CD4-positive, alpha-beta T cell treated with Interleukin-10 for 1 hour (primary cell): ENCODE measurements around the gene KIF1B.
"Not testable (repeated sequence)": the region's sequence is repeated elsewhere in the genome, so short reads cannot be mapped to it uniquely, and the experiment has no call there.

ENCODE experiments used
- DNase-seq: peaks from one replicate; pipeline ENCODE4 v3.0.0-alpha.2; 2020

The KIF1B gene

DNA sequence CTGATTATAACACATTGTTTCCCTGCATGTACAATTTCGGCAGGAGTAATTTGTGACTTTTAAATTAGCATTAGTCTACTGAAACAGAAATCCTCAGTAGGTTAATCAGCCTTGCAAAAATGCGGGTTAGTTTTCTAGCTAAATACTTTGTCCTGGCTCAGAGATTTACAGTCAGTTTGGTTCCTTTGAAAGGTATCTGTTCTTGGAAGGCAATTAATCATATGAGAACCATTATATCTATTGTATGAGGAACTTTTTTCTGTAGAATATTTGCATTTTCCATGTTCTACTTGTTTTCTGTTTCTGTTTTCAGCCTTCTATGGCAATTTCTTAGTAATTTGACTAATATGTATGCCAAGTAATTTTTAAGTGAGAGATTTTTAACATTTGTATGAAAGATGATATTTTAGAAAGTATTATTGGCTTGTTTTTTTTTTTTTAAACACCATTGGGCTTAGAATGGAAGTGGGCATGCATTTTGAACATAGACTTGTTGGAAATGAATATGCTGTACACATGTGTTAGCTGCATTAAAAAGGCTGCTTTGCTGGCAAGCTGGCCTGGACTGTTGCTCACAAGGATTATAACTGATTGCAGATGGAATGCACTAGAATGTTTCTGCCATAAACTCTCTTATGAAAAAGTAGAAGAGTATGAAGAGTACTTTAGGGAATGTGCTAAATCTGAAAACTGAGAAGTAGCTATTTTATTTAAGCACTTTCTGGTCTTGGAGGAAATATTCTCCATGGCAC is 26.2 kb downstream of the KIF1B start:
- DNase-seq = no peak

DNA sequence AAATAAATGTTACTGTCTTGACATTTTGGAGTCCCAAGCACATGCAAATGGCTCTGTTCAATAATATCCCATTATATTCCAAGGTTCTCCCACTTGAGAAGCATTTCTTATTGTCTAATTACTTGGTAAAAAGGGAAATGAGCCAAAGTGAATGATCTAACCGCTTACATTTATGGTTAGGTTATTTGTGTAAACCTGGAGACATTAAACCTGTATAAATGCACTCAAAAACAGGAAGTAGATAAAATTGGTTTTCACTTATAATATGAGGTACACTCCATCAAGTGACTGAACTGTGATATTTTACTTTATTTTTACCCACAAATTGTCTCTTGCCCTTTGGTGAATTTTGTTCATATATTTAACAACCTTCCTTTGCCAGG is 26.8 kb downstream of the KIF1B start:
- no peak for DNase-seq

DNA sequence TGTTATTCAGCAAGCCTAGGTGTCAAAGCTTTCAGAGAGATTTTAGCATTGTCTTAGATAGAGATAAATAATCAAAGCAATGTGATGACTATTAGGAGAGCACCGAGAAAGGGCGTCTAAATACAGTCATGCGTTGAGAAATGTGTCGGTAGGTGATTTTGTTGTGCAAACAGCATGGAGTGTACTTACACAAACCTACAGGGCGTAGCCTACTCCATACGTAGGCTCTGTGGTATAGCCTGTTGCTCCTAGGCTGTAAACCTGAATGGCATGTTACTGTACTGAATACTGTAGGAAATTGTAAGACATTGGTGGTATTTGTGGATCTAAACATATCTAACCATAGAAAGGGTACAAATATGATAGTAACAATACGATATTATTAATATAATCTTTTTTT is 31.8 kb downstream of the KIF1B start:
- DNase-seq = no peak

DNA sequence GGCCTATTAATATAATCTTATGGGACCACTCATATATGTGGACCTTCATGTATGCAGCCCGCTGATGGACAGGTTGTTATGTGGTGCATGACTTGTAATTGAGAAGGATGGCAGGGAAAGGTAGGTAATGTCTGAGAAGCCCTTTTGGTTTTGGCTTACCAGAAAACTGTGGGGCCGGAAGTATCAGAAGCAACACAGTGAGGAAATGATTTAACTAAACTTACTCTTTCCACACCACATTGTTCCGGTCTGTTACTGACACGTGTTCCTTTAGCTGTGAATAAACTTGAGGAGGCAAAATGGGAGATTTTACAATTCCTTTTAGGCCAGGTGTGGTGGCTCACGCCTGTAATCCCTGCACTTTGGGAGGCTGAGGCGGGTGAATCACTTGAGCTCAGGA is 32.4 kb downstream of the KIF1B start:
- peak; percentile 1 for DNase-seq

DNA sequence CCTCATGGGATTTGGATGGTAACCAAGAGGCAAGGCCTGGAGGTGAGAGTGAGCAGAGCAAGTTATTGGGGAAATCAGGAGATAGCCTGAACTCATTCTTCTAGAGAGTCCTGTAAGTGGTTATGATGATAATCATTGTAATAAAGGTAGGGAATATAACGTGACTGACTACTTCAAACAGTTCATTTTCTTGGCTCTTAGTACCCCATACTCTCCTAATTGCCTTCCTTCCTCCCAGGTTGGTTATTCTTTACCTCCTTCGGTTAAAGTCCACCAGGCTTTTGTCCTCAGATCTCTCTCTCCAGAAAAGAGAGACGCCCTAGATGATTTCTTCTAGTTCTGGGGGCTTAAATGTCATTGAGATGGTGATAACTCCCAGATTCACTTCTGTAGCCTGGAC is 35.3 kb downstream of the KIF1B start:
- DNase-seq = no peak

DNA sequence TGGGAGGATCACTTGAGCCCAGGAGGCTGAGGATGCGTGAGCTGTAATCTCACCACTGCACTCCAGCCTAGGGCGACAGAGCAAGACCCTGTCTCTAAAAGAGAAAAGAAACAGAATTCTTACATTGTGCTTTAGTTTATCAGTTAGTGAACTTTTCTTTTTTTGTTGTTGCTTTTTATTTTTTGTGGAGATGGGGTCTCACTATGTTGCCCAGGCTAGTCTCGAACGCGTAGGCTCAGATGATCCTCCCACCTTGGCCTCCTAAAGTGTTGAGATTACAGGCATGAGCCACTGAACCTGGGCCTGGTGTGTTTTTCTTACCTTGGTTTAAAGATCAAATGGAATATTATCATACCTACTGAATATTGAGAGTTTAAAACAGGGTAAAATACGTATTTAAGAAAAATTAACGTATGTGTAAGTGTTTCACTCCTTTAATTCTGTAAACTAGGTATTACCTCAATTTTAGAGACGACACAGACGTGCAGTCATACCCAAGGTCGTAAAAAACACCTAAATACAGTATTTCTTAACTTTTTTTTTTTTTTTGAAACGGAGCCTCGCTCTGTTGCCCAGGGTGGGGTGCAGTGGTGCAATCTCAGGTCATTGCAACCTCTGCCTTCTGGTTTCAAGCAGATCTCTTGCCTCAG is 39.6 kb downstream of the KIF1B start:
- DNase-seq = no peak

DNA sequence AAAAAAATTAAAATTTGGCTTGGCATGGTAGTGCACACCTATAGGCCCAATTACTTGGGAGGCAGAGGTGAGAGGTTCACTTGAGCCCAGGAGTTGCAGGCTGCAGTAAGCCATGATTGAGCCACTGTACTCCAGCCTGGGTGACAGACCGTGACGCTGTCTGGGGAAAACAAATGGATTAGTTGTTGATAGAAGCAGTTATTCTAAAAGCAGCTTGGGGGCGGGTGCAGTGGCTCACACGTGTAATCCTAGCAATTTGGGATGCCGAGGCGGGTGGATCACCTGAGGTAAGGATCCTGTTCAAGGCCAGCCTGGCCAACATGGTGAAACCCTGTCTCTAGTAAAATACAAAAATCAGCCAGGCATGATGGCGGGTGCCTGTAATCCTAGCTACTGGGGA is 40.3 kb downstream of the KIF1B start:
- DNase-seq = no peak

DNA sequence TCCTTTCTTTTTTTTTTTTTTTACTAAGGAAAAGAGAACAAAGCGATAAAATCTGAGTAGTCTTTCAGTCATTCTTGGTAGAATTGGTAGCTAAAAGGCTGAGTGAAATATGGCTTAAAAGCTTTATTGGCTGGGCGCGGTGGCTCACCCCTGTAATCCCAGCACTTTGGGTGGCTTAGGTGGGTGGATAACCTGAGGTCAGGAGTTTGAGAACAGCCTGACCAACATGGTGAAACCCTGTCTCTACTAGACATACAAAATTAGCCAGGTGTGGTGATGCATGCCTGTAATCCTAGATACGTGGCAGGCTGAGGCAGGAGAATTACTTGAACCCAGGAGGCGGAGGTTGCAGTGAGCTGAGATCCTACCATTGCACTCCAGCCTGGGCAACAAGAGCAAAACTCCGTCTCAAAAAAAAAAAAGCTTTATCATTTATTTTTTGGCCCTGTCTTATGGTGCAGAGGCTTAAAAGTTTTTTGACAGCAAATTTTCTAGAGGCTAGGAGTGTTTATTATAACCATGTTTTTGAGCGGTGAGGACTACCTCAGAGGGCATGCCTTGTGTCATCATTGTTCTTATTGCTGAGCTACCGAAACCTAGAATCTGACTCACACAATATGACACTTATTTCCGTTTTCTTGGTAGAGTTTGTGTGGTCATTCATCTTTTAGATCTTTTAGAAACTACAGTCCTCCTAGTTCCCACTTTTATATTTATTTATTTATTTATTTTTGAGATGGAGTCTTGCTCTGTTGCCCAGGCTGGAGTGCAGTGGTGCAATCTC is 41.1 kb downstream of the KIF1B start:
- DNase-seq = not testable (repeated sequence)

DNA sequence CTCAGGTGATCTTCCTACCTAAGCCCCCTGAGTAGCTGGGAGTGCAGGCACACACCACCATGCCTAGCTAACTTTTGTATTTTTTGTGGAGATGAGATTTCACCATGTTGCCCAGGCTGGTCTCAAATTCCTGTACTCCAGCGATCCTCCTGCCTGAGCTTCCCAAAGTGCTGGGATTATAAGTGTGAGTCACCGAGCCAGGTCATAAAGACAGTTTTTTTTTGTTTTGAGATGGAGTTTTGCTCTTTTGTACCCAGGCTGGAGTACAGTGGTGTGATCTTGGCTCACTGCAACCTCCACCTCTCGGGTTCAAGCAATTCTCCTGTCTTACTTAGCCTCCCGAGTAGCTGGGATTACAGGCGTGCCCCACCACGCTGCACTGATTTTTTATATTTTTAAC is 42.1 kb downstream of the KIF1B start:
- DNase-seq = no peak

DNA sequence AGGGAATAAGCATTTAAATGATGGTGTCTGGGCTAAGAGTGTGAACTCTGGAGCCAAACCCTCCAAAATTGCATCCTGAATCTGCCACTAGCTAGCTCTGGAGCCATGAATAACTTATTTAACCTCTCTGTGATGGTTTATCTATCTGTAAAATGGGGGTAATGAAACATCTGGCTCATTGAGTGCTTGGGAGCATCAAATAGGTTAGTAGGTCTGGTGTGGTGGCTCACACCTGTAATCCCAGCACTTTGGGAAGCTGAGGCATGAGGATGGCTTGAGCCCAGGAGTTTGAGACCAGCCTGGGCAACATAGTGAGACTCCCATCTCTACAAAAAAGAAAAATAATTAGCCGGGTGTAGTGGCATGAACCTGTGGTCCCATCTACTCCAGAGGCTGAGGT is 42.8 kb downstream of the KIF1B start:
- no peak for DNase-seq

DNA sequence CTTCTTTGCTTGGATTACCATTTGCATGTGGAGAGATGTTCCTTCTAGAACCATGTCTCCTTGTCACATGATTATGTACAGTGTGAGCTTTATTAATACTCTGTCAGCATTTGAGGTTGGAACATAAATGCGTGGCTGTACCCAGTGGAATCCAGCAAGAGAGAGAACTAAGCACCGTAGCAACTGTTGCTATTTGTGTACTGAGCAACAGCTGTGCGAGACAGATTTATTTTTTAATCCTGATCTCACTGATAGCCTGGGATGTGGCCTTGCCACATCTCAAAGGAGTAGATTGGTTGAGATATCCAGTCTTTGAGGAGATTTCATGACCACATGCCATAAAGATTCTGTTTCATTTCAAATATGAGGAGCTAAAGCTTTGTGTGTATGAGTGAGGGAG is 43.4 kb downstream of the KIF1B start:
- DNase-seq = no peak

DNA sequence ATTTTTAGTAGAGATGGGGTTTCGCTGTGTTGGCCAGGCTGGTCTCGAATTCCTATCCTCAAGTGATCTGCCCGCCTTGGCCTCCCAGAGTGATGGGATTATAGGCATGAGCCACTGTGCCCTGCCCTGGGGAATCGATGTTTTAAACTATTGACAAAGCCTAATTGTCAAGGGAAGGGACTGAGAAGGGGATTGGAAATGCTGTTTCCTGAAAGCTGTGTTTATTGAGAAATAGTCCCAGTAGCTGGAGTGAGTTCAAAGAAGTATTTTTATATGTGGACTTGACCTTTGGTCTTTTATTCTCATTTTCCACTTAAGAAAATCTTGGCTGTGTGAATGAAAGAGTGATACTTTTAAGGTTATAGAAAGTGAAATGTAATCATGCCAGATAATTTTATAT is 47.5 kb downstream of the KIF1B start:
- DNase-seq = no peak

DNA sequence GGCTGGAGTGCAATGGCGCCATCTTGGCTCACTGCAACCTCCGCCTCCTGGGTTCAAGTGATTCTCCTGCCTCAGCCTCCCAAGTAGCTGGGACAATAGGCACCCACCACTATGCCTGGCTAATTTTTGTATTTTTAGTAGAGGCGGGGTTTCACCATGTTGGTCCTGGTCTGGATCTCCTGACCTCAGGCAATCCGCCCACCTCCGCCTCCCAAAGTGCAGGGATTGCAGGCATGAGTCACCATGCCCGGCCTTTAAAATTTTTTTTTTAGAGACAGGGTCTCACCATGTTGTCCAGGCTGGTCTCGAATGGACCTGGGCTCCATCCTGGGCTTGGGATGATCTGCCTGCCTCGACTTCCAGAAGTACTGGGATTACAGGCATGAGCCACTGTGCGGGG is 49.2 kb downstream of the KIF1B start:
- not testable (repeated sequence) for DNase-seq

DNA sequence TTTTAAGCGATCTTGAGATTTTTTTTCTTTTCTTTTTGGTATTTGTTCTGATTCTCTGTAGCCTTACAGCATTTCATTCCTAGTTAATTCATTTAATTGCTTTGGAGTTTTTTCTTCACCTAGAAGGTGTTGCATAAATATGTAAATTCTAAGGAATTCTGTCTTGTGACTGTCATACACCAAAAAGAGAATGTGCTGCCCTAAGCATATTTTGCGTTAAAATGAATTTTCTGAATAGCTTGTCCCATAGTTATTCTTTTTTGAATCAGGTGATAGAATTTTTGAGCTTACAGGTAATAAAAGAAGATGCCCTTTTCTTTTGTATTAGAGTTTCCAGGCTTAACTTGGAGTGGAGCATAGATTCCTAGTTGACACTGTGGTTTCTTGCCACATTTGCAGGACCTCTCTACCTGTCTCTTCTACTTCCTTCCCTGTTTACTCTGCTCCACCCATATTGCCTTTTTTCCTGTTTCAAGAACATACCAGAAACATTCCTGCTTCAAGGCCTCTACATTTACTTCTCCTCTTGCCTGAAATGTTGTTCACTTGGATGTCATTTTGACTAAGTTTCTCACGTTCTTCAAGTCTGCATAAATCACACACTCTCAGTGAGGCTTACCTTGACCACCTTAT is 53.2 kb downstream of the KIF1B start:
- no peak for DNase-seq

DNA sequence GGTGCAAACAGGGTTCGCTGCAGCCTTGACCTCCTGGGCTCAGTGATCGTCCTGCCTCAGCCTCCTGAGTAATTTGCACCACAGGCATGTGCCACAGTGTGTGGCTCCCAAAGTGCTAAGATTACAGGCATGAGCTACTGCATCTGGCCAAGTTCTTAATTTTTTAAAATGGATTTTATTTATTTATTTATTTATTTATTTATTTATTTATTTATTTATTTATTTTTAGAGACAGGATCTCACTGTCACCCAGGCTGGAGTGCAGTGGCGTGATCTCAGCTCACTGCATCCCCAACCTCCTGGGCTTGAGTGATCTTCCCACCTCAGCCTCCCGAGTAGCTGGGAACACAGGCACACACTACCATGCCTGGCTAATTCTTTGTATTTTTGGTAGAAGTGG is 54.7 kb downstream of the KIF1B start:
- DNase-seq = no peak

DNA sequence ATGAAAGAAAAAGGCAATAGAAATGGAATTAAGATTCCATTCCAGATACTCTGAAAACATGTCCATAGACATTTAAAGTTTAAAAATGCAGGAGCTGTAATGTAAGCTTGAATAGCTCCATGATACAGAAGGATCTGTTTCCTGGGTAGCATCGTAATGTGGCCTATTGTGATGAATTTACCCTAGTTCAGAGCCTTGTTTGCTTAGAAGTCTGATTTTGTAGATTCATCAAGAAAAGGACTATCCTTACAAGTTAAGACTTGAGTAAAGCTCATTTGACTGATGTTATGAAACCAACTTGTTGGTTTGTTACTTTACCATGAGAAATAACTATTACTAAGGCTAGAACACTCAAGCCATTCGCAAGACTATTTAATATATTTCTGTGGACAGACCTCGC is 55.5 kb downstream of the KIF1B start:
- DNase-seq = no peak

DNA sequence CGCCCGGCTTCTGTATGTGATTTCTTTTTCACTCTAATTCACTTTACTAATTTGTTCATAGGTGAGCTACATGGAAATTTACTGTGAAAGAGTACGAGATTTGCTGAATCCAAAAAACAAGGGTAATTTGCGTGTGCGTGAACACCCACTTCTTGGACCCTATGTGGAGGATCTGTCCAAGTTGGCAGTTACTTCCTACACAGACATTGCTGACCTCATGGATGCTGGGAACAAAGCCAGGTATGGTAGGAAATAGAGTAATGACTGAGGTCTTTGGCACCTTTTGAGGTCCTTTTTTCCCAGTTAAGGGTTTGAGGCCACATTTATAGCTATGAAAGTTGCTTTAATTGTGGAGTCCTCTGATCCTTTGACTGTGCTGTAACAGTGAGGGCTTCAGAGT is 56.9 kb downstream of the KIF1B start:
- no peak for DNase-seq

DNA sequence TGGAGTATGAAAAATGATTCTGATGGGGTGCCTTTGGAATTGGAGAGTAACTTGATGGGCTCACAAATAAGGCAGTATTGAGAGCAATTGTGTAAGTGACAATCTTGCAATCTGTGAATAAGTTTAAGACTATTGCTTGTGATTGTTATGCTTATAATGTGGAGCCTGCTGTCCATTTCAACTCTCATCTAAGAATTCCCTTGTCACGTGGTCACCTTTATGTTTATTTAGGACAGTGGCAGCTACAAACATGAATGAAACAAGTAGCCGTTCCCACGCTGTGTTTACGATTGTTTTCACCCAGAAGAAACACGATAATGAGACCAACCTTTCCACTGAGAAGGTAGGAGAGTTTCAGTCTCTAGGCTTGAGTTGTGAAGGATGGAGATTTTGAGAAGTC is 57.6 kb downstream of the KIF1B start:
- no peak for DNase-seq

DNA sequence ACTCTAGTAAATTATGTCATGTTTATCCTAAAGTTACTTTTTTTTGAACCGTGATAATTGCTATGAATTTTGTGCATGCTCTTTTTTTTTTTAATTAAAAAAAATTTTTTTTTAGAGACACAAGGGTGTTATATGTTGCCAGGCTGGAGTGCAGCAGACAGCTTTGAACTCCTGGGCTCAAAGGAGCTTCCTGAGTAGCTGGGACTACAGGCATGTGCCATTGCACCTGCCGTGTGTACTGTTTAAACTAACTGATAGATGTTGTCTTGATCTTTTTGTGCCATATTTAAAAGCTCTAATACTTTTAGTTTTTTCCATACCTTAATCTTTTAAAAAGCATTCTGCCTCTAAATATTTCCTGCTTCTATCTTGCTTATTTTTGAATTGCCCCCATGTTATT is 60.7 kb downstream of the KIF1B start:
- no peak for DNase-seq

DNA sequence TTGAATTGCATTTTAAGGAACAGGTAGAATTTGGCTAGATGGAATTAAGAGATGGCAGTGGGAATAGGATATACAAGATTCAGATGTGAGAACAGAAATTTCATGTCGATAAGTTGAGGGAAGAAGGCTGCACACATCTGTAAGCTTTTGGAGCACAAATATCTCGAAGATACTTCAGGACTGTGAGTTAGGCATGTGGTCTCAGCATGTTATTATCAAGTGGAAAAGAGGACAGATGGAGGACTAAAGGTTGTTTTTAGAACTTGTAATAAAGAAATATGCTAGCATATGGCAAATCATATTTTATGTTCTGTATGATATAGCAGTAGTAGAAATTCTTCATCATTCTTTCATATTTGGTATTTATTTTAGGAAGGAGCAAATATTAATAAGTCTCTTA is 61.5 kb downstream of the KIF1B start:
- no peak for DNase-seq

DNA sequence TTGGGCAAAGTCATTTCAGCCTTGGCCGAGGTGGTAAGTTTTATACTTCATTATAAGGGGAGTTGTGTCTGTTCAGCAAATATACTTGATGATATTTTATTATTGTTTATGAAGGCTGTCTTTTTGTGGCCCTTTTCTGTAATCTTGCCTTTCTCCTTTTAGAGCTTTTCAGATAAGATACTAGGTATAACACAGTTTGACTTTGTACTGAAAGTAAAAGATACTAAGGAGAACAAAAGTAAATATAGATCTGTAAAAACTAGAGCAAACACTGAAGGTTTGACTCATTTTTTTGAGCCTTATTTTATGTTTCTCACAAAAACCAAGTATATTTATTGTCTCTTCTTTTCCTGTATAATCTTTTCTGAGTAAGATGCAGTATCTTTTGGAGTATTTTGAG is 61.9 kb downstream of the KIF1B start:
- DNase-seq = no peak

DNA sequence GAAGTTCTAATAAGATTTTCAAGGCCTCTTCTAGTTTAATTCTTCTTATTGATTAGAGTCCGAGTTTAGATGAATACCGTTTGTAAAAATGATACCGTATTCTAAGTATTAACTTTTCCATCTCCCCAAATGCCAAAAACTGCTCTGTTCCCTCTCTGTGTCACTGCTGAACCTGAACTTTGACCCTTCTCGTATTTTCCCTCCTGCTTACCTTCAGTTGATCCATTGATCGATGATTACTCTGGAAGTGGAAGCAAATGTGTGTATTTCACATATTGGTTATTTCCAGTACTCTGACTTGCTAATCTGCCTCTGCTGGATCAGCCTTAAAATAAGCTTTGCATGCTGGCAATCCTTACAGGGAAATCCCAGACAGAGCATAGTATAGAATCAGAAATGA is 68.5 kb downstream of the KIF1B start:
- no peak for DNase-seq

DNA sequence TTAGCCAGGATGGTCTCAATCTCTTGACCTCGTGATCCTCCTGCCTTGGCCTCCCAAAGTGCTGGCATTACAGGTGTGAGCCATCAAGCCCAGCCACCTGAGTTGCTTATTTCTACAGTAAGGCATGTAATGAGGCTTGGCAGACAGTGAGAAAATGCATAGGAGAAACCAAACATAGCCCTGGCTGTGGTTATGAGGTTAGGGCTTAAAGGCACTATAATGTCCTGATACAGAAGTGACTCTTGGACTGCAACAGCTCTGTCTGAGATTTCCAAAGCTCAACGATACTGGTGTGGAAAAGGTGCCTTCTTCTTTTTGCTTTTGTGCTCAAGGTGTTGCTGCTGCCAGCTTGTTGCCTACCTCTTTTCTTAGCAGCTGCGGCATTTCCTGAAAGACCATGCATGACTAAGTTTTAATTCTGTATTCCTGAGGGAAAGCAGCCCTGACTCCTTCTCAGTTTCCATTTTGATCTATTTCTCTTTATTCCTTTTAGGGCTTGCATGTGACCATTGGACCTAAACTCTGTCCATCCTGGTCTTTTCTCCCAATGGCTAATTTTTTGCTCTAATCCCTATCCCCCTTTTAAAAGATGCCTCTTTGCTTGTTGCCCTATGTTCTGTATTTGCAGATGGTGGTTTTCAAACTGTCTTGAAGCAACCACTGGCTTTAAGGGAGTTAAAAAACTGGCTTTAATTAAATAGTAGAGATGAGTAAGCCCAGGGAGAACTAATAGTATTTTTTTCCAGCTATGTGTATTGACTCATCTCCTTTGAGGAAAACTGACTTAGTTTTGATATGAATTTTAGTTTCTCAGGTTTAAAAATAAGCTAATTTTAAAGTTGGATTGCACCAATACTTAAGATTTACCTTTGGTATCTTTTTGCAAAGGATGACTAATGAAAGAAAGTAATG is 70.3 kb downstream of the KIF1B start:
- DNase-seq = no peak
